Kidney epithelial cell (primary cell): ENCODE data around the gene CD79A. TPM values are rescaled to one million over a fixed set of nuclear protein-coding genes. Genes with fewer than 3 reads are reported as not detected.

ENCODE experiments used
- DNase-seq: peaks from one replicate; pipeline ENCODE4 v3.0.0-alpha.2; 2010; ENCODE audit warnings: low read depth
- H3K27me3 ChIP-seq: 2 replicates; pipeline ENCODE4 v1.6.0; 2011; ENCODE audit warnings: low read length; ENCODE audit not compliant: control insufficient read depth, insufficient read depth
- H3K36me3 ChIP-seq: 2 replicates; pipeline ENCODE4 v1.5.1; 2011; ENCODE audit warnings: low read length; ENCODE audit not compliant: control insufficient read depth, insufficient read depth
- H3K4me3 ChIP-seq: 2 replicates; pipeline ENCODE4 v1.5.1; 2011; ENCODE audit warnings: low read depth, mild to moderate bottlenecking, control low read depth, low read length
- CTCF ChIP-seq: IDR thresholded peaks from 2 replicates; pipeline ENCODE4 v1.5.1; 2011; ENCODE audit warnings: mild to moderate bottlenecking, moderate library complexity, low read length, control low read depth, inconsistent platforms; ENCODE audit not compliant: insufficient read depth, poor library complexity, severe bottlenecking
- total RNA-seq: library from RNA; depleted of rRNA; stranded (reverse); fragments of >200 nt; gene quantifications from 2 replicates; pipeline ENCODE4 v1.2.3, GENCODE V29; 2015

Gene CD79A
- 0.27 TPM in 1 of 2 replicates, not detected in the other for total RNA-seq

DNA sequence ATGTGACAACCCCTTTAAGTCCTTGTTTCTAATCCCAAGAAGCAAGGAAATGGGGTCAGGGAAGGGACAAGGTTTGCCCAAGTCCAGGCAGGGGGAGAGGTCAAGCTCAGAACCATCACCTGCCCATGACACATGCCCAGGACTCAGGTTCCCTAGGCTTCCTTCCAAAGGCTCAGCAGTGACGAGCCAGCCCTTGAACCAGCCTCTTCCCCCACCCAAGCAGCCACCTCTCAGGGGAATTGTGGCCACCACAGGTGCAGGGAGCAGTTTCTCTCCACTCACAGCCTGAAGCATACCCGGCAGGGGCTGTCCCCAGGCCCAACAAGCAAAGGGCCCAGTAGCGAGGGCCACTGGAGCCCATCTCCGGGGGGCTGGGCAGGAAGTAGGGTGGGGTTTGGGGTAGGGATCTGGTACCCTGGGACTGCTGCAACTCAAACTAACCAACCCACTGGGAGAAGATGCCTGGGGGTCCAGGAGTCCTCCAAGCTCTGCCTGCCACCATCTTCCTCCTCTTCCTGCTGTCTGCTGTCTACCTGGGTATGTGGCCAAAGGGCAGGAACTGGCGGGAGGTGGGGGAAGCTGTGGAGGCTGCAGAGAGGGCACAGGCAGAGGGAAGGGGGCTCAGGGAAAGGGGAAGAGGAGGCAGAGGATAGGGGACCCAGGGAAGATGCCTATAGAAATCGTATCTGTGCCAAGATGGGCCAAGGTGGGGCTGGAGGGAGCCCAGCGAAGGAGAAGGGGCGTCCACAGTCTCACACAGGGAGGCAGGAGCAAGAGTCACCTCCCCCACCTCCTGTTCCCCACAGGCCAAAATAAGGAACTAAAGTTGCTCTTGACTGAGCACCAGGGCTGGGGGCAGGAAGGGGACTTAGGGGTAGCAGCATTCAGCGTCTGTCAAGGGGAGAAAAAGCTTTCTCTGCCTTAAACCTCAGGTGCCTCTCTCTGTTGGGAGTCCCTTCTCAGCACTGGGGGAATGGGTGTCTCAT lies at the start of gene CD79A:
TSS of gene CD79A (plus strand) at position 433 of the 986 bp plus-strand sequence. CDS start at position 459, 26 bp downstream.
- no peak for DNase-seq
- Histone ChIP-seq H3K27me3 (peaks cover 11% of the 10 kb centered on the region), H3K4me3 (no peak within 1 kb of the TSS), H3K36me3 (no peaks in the 10 kb centered on the region)
- no peak for TF ChIP-seq CTCF

DNA sequence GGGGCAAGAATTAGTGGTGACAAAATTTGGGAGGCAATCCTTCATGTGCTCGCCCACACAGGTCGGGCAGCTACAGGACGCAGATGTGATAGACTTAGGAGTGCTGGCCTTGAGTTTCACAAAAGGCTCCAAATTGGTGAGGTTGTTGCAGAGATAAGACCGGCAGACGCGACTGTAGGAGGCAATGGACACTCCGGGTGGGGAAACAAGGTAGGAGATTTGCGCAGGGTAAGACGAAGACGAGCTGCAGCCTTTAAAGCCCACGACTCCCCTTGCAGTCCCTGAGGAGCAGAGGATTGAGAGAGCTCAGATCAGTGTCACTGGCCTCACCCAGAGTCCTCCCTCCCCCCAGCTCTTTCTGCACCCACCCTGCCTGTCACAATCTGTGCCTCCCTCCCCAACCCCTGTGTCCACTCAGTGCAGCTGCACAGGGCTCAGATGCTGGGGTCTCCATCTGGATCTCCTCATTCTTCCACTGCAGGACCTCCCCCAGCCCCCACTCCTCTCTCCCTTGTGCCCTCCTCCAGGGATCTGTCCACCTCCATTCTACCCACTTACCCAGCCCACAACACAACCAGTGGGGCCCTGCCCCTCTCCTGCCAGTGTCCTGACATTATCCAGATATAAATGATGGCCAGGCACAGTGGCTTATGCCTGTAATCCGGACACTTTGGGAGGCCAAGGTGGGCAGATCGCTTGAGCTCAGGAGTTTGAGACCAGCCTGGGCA lies 38.9 kb upstream of the CD79A start:
- TF ChIP-seq CTCF: no peak
- no peak for DNase-seq
- H3K27me3 ChIP-seq: peaks cover 15% of the 10 kb centered on the region
- H3K4me3 ChIP-seq: no peak overlapping the region
- no peaks in the 10 kb centered on the region for H3K36me3 ChIP-seq

- peaks cover 15% of the 10 kb centered on the region for H3K27me3 ChIP-seq
- DNase-seq: no peak
- H3K36me3 ChIP-seq: no peaks in the 10 kb centered on the region
- TF ChIP-seq CTCF: no peak
- no peak overlapping the region for H3K4me3 ChIP-seq
These were observed 37.9 kb upstream of the CD79A start for GRCh38 chr19:41839211-41839610.

- H3K4me3 ChIP-seq: no peak overlapping the region
- H3K36me3 ChIP-seq: no peaks in the 10 kb centered on the region
- peaks cover 6% of the 10 kb centered on the region for H3K27me3 ChIP-seq
- TF ChIP-seq CTCF: no peak
- no peak for DNase-seq
These were observed 33.7 kb upstream of the CD79A start for GRCh38 chr19:41843371-41843770.

- no peaks in the 10 kb centered on the region for H3K36me3 ChIP-seq
- TF ChIP-seq CTCF: no peak
- no peak within 1 kb of the TSS for H3K4me3 ChIP-seq
- DNase-seq: no peak
- H3K27me3 ChIP-seq: no peaks in the 10 kb centered on the region
These were observed 32.5 kb upstream of the CD79A start, which contains the start of gene LYPD4 for GRCh38 chr19:41844601-41845000. Gene LYPD4 (minus strand): TSS chr19:41844683. CDS start chr19:41839285, 5,398 bp downstream.
